Measurements from ENCODE around the gene CRISP1.
"Not testable (repeated sequence)": the region's sequence is repeated elsewhere in the genome, so short reads cannot be mapped to it uniquely, and the experiment has no call there.

- TF ChIP-seq, protein P1, sequence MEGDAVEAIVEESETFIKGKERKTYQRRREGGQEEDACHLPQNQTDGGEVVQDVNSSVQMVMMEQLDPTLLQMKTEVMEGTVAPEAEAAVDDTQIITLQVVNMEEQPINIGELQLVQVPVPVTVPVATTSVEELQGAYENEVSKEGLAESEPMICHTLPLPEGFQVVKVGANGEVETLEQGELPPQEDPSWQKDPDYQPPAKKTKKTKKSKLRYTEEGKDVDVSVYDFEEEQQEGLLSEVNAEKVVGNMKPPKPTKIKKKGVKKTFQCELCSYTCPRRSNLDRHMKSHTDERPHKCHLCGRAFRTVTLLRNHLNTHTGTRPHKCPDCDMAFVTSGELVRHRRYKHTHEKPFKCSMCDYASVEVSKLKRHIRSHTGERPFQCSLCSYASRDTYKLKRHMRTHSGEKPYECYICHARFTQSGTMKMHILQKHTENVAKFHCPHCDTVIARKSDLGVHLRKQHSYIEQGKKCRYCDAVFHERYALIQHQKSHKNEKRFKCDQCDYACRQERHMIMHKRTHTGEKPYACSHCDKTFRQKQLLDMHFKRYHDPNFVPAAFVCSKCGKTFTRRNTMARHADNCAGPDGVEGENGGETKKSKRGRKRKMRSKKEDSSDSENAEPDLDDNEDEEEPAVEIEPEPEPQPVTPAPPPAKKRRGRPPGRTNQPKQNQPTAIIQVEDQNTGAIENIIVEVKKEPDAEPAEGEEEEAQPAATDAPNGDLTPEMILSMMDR (IDR thresholded peaks at IDR 0.05; ENCODE audit: extremely low read depth in 1 of 2, insufficient read depth in 1 of 2, low read depth in 1 of 2, low read length in 2 of 2) = not testable (repeated sequence)
- not testable (repeated sequence) for TF ChIP-seq MAX (IDR thresholded peaks at IDR 0.05; ENCODE audit: insufficient read depth, insufficient read length)
These were observed 29.2 kb upstream of the CRISP1 start for GRCh38 chr6:49895553-49895952.

Measured in endothelial cell of umbilical vein (primary cell).